ENCODE measurements around the gene TPRX2.

- TF ChIP-seq CTCF (IDR thresholded peaks at IDR 0.05; ENCODE audit: low read depth, low read length, missing input control) (no peak), MAX (IDR thresholded peaks at IDR 0.05) (peak; percentile 78), EGR1 (IDR thresholded peaks at IDR 0.05; ENCODE audit: low read depth in 2 of 2) (peak in 1 of 2 donors; percentile 42), TAF1 (conservative IDR thresholded peaks at IDR 0.05) (peak; percentile 100)
These were observed 27.1 kb downstream of the TPRX2 start, which contains the start of gene SULT2A1 for GRCh38 chr19:47886010-47886559.
